Inflammatory macrophage treated with lipopolysaccharide for 4 hours (primary cell): Measurements from ENCODE around the gene DFFA.
A peak's percentile ranks its signal among the peaks of the same experiment; 100 is the strongest.
"Not testable (repeated sequence)": the region's sequence is repeated elsewhere in the genome, so short reads cannot be mapped to it uniquely, and the experiment has no call there.

ENCODE experiments used
- DNase-seq: peaks from one replicate; pipeline ENCODE4 v3.0.0-alpha.2; 2020

The DFFA gene

GRCh38 chr1:10472220-10473144 is at the start of gene DFFA:
DFFA (minus strand) TSS chr1:10472529; CDS start chr1:10472458, 71 bp downstream.
- peak; percentile 96 for DNase-seq

GRCh38 chr1:10521537-10522157 is 49.3 kb upstream of the DFFA start:
- DNase-seq: no peak

GRCh38 chr1:10520952-10521351 is 48.6 kb upstream of the DFFA start:
- no peak for DNase-seq

- no peak for DNase-seq
Observed at GRCh38 chr1:10520497-10520896, 48.2 kb upstream of the DFFA start.

GRCh38 chr1:10519016-10519417 is 46.7 kb upstream of the DFFA start:
- DNase-seq: no peak

GRCh38 chr1:10517677-10517982 is 45.3 kb upstream of the DFFA start:
- no peak for DNase-seq

GRCh38 chr1:10516925-10517676 is 44.8 kb upstream of the DFFA start:
- peak; percentile 48 for DNase-seq

- DNase-seq: peak; percentile 67
Observed at GRCh38 chr1:10515976-10516750, 43.8 kb upstream of the DFFA start.

- peak; percentile 89 for DNase-seq
Observed at GRCh38 chr1:10515301-10515975, 43.1 kb upstream of the DFFA start.

GRCh38 chr1:10514490-10515235 is 42.3 kb upstream of the DFFA start:
- DNase-seq: peak; percentile 60

GRCh38 chr1:10513199-10513598 is 40.9 kb upstream of the DFFA start:
- no peak for DNase-seq

- no peak for DNase-seq
Observed at GRCh38 chr1:10511494-10511885, 39.2 kb upstream of the DFFA start.

- DNase-seq: peak; percentile 77
Observed at GRCh38 chr1:10510520-10511493, 38.5 kb upstream of the DFFA start.

GRCh38 chr1:10509809-10510509 is 37.6 kb upstream of the DFFA start:
- DNase-seq: no peak

GRCh38 chr1:10508511-10508951 is 36.2 kb upstream of the DFFA start:
- no peak for DNase-seq

- peak; percentile 63 for DNase-seq
Observed at GRCh38 chr1:10507111-10507879, 35.0 kb upstream of the DFFA start.

GRCh38 chr1:10506677-10507047 is 34.3 kb upstream of the DFFA start:
- no peak for DNase-seq

GRCh38 chr1:10506046-10506676 is 33.8 kb upstream of the DFFA start:
- not testable (repeated sequence) for DNase-seq
